EL (cell line): Measurements from ENCODE around the gene LAMA4.

Experiments
- DNase-seq: peaks from one replicate; pipeline ENCODE4 v3.0.0-alpha.2; 2016

LAMA4 gene

GRCh38 chr6:112061605-112062004 lies 192.8 kb downstream of the LAMA4 start:
- DNase-seq, result peak; percentile 47
